Measurements from ENCODE around the gene C17orf67.

DNA sequence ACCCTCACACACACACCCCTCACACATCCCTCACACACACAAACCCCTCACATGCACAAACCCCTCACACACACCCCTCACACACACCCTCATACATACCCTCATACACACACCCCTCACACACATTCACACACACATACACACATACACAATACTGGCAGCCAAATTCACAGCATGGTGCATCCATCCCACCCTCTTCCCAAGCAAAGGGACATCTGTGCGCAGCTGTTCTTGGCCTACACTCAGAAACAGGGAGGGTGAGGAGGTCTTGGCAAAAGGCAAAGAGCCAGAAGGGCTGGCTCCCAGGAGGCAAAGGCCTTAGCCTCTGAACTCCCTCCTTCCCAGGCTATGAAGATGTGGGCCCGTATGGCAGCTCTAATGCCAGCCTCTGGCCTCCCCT, 23.4 kb downstream of the C17orf67 start:
- TF ChIP-seq EZH2phosphoT487 (IDR thresholded peaks at IDR 0.05; ENCODE audit: low read depth, severe bottlenecking, unreplicated experiment) (no peak), CTCF (IDR thresholded peaks at IDR 0.05; ENCODE audit: poor library complexity) (no peak)
